ENCODE measurements around the gene ZFHX3. TPM values are rescaled to one million over a fixed set of nuclear protein-coding genes. Genes with fewer than 3 reads are reported as not detected.

ZFHX3 gene
- total RNA-seq, 6 experiments from 2014 or later, result 7.1 to 9.4 (median 7.7) TPM

DNA sequence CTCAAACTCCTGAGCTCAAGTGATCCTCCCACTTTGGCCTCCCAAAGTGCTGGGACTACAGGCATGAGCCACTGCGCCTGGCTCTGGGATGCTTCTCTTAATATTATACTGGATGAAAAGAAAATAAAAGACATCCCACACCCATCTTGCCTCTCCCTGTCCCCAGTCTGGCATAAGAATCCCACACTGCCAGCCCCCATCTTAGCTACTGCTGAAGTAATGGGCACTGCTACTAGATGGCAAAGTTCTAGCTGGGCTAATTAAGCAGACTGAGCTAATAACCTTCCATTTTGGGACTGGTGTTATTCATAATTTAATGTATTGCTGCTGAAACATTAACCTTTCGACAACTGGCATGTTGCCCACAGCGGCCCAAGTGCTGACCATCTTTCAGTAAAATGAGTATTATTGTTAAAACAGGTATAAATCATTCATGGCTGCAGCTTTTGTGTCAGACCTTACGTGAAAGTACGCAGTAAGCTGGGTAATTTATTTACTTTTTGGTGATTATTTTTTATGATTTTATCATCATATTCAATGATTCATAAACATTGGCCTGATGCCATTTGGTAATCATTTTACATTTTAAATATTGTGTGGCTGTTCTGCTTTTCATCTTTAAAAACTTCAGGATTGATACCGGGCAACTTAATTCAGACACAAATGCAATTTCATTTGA, 47.4 kb upstream of the ZFHX3 start:
- Histone ChIP-seq H3K27ac (no peak overlapping the region), H3K9me3 (no peaks in the 10 kb centered on the region), H3K4me1 (no peaks in the 10 kb centered on the region), H3K36me3 (no peaks in the 10 kb centered on the region), H3K27me3 (no peaks in the 10 kb centered on the region), H3K4me3 (no peak overlapping the region)
- TF ChIP-seq POLR2A (IDR thresholded peaks at IDR 0.05), result no peak
- TF ChIP-seq, protein P1, sequence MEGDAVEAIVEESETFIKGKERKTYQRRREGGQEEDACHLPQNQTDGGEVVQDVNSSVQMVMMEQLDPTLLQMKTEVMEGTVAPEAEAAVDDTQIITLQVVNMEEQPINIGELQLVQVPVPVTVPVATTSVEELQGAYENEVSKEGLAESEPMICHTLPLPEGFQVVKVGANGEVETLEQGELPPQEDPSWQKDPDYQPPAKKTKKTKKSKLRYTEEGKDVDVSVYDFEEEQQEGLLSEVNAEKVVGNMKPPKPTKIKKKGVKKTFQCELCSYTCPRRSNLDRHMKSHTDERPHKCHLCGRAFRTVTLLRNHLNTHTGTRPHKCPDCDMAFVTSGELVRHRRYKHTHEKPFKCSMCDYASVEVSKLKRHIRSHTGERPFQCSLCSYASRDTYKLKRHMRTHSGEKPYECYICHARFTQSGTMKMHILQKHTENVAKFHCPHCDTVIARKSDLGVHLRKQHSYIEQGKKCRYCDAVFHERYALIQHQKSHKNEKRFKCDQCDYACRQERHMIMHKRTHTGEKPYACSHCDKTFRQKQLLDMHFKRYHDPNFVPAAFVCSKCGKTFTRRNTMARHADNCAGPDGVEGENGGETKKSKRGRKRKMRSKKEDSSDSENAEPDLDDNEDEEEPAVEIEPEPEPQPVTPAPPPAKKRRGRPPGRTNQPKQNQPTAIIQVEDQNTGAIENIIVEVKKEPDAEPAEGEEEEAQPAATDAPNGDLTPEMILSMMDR (IDR thresholded peaks at IDR 0.05), result no peak
- no peak for DNase-seq
- intact Hi-C loops (cut with DNase I), result no loop called here
- WGBS (ENCODE audit: insufficient coverage, low coverage, low lambda C conversion rate, missing lambda C conversion rate), result 87% methylated on average over 4 of the region's 6 CpGs
- no peak for ATAC-seq

DNA sequence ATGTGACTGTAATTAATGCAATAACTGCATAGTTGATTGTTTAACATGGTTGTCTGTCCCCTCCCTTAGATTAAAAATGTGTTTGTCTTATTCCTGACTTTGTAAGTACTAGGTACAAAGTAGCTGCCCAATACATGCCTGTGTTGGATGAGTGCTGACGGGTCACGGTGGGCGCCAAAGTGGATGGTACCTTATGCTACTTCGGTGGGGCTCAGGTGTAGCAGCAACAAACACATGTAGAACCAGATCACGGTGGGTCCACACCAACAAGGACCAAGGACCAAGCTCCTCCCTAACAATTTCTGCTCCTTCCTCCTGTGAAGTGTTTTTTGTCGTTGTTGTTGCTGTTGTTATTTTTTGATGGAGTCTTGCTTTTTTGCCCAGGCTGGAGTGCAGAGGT, 46.4 kb upstream of the ZFHX3 start:
- H3K27ac ChIP-seq, result no peak overlapping the region
- TF ChIP-seq POLR2A (IDR thresholded peaks at IDR 0.05), result no peak
- TF ChIP-seq, protein P1 (IDR thresholded peaks at IDR 0.05), result no peak
- 79% methylated on average over 4 of the region's 6 CpGs for WGBS (ENCODE audit: insufficient coverage, low coverage, low lambda C conversion rate, missing lambda C conversion rate)
- H3K4me1 ChIP-seq, result no peaks in the 10 kb centered on the region
- no peaks in the 10 kb centered on the region for H3K27me3 ChIP-seq
- no peak for DNase-seq
- H3K36me3 ChIP-seq, result no peaks in the 10 kb centered on the region
- no peaks in the 10 kb centered on the region for H3K9me3 ChIP-seq
- H3K4me3 ChIP-seq, result no peak overlapping the region
- ATAC-seq, result no peak
- intact Hi-C loops (cut with DNase I), result no loop called here

DNA sequence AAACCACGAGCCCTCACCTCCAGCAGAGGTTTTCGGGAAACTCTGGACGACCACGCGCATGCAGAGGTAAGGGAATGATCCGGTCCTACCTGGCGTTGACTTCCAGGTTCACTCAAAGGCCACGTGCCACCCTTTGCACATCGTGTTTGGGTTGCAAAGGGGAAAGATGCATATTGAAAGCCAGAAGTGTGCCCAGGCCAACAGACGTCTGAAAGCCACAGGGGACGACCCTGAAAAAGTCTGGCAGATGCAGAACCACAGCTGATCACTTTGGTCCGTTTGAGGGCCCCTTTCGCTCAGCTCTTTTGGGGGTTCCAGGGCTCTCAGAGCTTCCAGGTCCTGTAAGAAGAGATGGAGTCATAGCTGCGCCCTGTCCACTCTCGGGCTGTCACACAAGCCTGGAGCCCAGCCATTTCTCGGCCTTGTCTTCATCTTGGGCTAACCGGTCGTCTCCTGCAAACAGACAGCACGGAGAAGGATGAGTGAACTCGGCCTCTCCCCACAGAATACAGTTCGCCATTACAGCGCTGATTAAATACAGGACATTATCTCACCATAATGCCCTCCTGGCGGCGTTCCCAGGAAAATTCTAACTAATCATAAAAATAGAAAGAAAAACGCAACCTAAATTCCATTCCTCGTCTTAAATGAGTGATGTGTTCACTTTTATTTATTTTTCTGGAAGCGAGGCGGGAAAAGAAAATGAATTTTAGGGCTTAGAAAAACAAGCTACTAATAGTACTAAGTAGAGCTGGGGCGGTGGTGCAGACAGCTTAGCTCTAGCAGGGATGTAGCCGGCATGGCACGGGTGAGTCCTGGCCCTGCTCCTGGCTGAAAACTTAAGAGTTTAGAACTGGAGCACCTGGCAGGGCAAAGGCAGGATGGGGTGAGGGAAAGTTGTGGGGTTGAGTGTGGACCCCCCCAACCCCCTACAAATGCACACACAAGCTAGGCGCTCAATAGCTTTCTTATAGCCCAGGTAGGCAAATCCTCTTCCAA, 45.5 kb upstream of the ZFHX3 start:
- Histone ChIP-seq H3K4me3 (no peak overlapping the region), H3K4me1 (no peaks in the 10 kb centered on the region), H3K27ac (no peak overlapping the region), H3K9me3 (no peaks in the 10 kb centered on the region), H3K36me3 (no peaks in the 10 kb centered on the region), H3K27me3 (no peaks in the 10 kb centered on the region)
- DNase-seq (no peak), ATAC-seq (no peak)
- intact Hi-C loops (cut with DNase I), result no loop called here
- TF ChIP-seq, protein P1 (IDR thresholded peaks at IDR 0.05), result no peak
- no peak for TF ChIP-seq POLR2A (IDR thresholded peaks at IDR 0.05)
- WGBS (ENCODE audit: insufficient coverage, low coverage, low lambda C conversion rate, missing lambda C conversion rate), result 73% methylated on average over 29 of the region's 32 CpGs

DNA sequence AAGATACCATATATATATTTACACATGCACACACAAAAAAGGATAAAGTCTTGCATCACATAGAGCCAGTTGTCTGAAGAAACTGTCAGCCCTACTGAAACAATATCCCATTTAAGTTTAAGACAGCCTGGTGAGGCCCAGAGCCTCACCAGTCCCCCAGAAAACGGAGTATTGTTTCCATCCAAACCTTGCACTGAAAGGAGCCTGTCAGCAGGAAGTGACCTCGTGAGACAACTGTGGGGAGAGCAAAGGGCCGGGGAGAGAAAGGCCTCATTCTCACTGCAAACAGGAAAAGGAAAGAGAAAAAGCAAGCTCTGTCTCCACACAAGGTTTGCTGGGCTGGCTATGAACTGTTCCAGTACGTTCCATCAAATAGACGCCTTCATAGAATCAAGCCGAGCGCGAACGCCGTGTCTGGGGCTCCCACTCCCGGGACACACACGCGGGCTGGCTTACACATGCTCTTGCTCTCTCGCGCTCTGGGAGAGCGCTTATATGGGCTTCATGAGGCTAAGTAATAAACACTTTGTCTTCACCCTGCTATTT, 44.4 kb upstream of the ZFHX3 start:
- ATAC-seq (peak; percentile 57 to 73 (median 65)), DNase-seq (no peak)
- Histone ChIP-seq H3K9me3 (no peaks in the 10 kb centered on the region), H3K4me3 (no peak overlapping the region), H3K27ac (no peak overlapping the region), H3K4me1 (no peaks in the 10 kb centered on the region), H3K27me3 (no peaks in the 10 kb centered on the region), H3K36me3 (no peaks in the 10 kb centered on the region)
- no peak for TF ChIP-seq POLR2A (IDR thresholded peaks at IDR 0.05)
- TF ChIP-seq, protein P1 (IDR thresholded peaks at IDR 0.05), result no peak
- 78% methylated on average over 12 of the region's 16 CpGs for WGBS (ENCODE audit: insufficient coverage, low coverage, low lambda C conversion rate, missing lambda C conversion rate)
- intact Hi-C loops (cut with DNase I), result no loop called here

Measured in right lobe of liver (tissue), 6 donors.